Body of pancreas (tissue), 4 donors: Measurements from ENCODE around the gene FIGLA. TPM values are rescaled to one million over a fixed set of nuclear protein-coding genes. Genes with fewer than 3 reads are reported as not detected.

Source experiments
- ATAC-seq: fragments of 150-250 bp; one replicate; pipeline ENCODE4 v1.9.1; 2016
- DNase-seq, 4 donors: peaks; one replicate each; pipeline ENCODE4 v3.0.0-alpha.2; 2019
- H3K27ac ChIP-seq, 4 donors: fragments of 200-600 bp; sonication (generic); 1 replicate in 3 of 4; 2 replicates in 1 of 4; pipeline versions ENCODE4 v1.5.1 to v1.6.1; 2016 to 2019; ENCODE audit warnings: mild to moderate bottlenecking in 1 of 4, mixed read lengths in 1 of 4, moderate library complexity in 1 of 4
- H3K27me3 ChIP-seq, 2 donors: fragments of 200-600 bp; sonication (generic); one replicate each; pipeline ENCODE4 v1.6.0; 2016; ENCODE audit warnings: mild to moderate bottlenecking in 1 of 2
- H3K36me3 ChIP-seq, 2 donors: fragments of 200-600 bp; sonication (generic); replicated peaks in 1 of 2; 2 replicates each; pipeline ENCODE4 v1.5.1; 2016; ENCODE audit warnings: low read depth in 2 of 2; ENCODE audit not compliant: insufficient read depth in 1 of 2
- H3K4me1 ChIP-seq: fragments of 200-600 bp; sonication (generic); one replicate; pipeline ENCODE4 v1.6.0; 2016
- H3K4me3 ChIP-seq, 2 donors: fragments of 200-600 bp; sonication (generic); 1 replicate in 1 of 2; 2 replicates in 1 of 2; pipeline ENCODE4 v1.5.1; 2016 to 2019
- H3K9me3 ChIP-seq, 3 donors: fragments of 200-600 bp; sonication (generic); 1 replicate in 2 of 3; 2 replicates in 1 of 3; pipeline ENCODE4 v1.5.1; 2016
- POLR2A ChIP-seq, 3 donors: fragments of 450-650 bp; IDR thresholded peaks; one replicate each; pipeline ENCODE4 v1.6.1; 2016; ENCODE audit warnings: antibody characterized with exemption in 3 of 3, mild to moderate bottlenecking in 2 of 3
- WGBS, 2 donors: methylation state at CpG; one replicate each; pipeline ENCODE4 v1.1.5; 2017; 5-methylcytosine and 5-hydroxymethylcytosine counted together
- intact Hi-C: fragments of 100-400 bp; cut with DNase I; formaldehyde crosslinking; loops from one replicate; pipeline ENCODE4 v1.15.1; 2023
- total RNA-seq, 2 donors: library from RNA; depleted of rRNA; stranded (reverse); fragments of >200 nt; gene quantifications; one replicate each; pipeline ENCODE4 v1.1.0, GENCODE V29; 2016
- TF ChIP-seq, protein P1 (sequence below), 7 experiments: fragments of 450-650 bp in 4 of 7; fragments of 200-600 bp in 3 of 7; sonication (generic) in 3 of 7; IDR thresholded peaks; one replicate each; pipeline ENCODE4 v1.5.1; 2016 to 2019; ENCODE audit warnings: antibody characterized with exemption in 7 of 7

Gene FIGLA
- total RNA-seq, 2 donors from 2014 or later = not detected

DNA sequence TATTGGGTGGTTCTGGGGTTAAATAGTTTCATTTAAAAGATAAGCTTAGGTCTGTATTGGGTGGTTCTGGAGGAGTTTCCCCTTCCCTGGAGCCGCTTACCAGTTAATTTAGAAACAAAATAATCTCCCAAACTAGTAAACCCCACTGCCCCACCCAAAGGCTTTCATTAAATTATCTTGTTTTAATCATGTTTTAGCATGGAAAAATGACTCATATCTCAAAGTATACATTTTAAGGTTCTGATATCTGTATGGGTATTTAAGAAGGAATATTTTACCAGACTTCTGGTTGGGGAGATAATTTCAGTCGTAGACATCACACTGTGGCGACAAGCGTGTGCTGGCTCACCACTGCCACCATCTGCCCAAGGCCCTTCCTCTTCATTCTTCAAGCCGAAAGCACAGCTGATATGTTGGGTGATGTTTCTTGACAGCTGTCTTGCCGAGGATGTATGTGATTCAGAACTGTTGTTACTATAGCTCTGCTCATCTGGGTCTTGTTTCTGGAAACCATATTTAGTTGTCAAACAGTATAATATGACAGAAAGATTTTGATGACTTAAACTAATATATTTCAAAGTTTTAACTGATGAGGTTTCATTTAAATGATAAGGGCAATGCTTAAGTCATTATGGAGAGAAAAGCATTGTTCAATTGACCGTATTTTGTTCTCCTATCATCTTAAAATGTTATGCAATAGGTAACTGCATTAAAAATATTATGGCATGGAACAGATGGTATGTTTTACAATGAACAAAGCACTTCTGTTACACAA is 5.1 kb downstream of the FIGLA start:
- ATAC-seq (no peak), DNase-seq (peak in 1 of 4 donors; percentile 27)
- intact Hi-C loops = no loop called here
- H3K9me3 ChIP-seq = no peaks in the 10 kb centered on the region
- H3K27ac ChIP-seq = no peak overlapping the region
- WGBS, 2 donors = 10 to 19% methylated on average over 7 of the region's 7 CpGs
- H3K4me3 ChIP-seq = no peak overlapping the region
- peaks cover 0 to 5% of the 10 kb centered on the region in 2 donors for H3K27me3 ChIP-seq
- H3K4me1 ChIP-seq = peaks cover 10% of the 10 kb centered on the region
- no peaks in the 10 kb centered on the region for H3K36me3 ChIP-seq
- TF ChIP-seq, protein P1, sequence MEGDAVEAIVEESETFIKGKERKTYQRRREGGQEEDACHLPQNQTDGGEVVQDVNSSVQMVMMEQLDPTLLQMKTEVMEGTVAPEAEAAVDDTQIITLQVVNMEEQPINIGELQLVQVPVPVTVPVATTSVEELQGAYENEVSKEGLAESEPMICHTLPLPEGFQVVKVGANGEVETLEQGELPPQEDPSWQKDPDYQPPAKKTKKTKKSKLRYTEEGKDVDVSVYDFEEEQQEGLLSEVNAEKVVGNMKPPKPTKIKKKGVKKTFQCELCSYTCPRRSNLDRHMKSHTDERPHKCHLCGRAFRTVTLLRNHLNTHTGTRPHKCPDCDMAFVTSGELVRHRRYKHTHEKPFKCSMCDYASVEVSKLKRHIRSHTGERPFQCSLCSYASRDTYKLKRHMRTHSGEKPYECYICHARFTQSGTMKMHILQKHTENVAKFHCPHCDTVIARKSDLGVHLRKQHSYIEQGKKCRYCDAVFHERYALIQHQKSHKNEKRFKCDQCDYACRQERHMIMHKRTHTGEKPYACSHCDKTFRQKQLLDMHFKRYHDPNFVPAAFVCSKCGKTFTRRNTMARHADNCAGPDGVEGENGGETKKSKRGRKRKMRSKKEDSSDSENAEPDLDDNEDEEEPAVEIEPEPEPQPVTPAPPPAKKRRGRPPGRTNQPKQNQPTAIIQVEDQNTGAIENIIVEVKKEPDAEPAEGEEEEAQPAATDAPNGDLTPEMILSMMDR (IDR thresholded peaks at IDR 0.05) = peak in 4 of 7 experiments; percentile 10 to 24 (median 12)
- no peak for TF ChIP-seq POLR2A (IDR thresholded peaks at IDR 0.05)

DNA sequence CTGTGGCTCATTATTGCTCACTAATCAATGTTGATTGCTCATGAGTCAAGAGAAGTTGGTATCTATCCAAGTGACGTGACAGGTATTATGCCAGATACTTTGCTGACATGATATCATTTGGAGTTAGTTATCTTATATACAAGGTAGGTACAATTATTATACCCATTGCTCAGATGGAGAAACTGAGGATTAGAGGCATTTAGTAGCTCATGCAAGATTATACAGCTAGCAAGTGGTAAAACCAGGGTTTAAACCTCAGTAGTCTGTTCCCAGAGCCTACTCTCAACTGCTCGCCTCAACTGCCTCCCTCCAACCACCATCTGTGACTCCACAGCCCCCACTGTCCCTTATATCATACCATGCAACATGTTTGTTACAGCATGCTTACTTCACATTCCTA is 6.1 kb downstream of the FIGLA start:
- TF ChIP-seq, protein P1 (IDR thresholded peaks at IDR 0.05) = no peak
- 60 to 67% methylated on average over 2 of the region's 2 CpGs for WGBS, 2 donors
- H3K4me3 ChIP-seq = no peak overlapping the region
- DNase-seq (no peak), ATAC-seq (no peak)
- no peaks in the 10 kb centered on the region for H3K27me3 ChIP-seq
- H3K27ac ChIP-seq = no peak overlapping the region
- no peaks in the 10 kb centered on the region for H3K36me3 ChIP-seq
- no peaks in the 10 kb centered on the region for H3K4me1 ChIP-seq
- no peaks in the 10 kb centered on the region for H3K9me3 ChIP-seq
- intact Hi-C loops = no loop called here

DNA sequence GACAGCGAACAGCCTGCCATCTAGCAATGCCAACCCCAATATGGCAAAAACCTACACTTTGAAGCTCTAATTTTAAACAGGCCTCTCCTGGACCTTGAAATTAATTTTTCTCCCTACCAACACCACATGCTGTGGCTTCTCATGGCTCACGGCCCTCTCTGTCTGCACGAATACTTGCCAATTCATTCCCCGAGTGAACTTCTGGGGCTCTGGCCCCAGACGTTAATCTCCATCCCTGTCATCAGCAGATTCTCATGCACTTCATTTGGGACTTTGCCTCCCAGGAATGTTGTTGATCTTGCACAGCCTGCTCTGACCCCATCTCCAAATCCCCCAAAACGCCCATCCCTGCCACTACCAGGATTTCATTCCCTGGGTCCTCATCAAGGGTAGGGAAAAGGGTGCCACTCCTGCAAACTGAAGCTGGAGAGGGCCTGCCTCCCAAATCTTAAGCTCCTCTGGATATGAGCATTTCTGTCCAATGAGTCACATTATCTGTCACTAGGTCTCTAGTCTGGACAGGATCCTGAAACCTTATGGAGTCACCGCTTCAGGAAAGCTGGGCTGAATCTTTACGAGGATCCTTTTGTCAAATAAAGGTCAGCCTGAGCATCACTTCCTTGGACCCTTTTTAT is 10.4 kb downstream of the FIGLA start:
- TF ChIP-seq, protein P1 (IDR thresholded peaks at IDR 0.05) = no peak
- TF ChIP-seq POLR2A (IDR thresholded peaks at IDR 0.05) = no peak
- DNase-seq (no peak), ATAC-seq (no peak)
- Histone ChIP-seq H3K27me3 (no peaks in the 10 kb centered on the region), H3K4me3 (no peak overlapping the region), H3K9me3 (no peaks in the 10 kb centered on the region), H3K4me1 (no peaks in the 10 kb centered on the region), H3K27ac (no peak overlapping the region), H3K36me3 (no peaks in the 10 kb centered on the region)
- intact Hi-C loops = no loop called here
- WGBS, 2 donors = 71 to 79% methylated on average over 8 of the region's 8 CpGs

DNA sequence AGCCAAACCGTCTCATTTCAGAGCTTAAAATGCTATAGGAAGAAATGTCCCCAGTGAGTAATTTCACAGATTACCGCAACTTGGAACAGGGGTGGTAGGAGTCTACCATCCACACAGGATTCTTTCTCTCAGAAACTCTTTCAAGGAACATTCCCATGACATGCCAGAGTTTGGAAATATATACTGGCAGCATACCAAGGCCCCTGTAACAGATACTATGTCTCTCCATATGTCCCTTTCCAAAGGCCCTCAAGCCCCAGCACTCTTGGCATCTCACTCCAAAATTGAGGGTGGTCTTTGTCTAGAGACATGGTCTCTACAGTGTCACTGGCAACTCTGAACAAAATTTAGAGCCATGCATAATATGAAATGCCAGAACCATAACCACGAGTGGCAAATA is 11.0 kb downstream of the FIGLA start:
- ATAC-seq (no peak), DNase-seq (no peak)
- Histone ChIP-seq H3K27ac (no peak overlapping the region), H3K36me3 (no peaks in the 10 kb centered on the region), H3K9me3 (no peaks in the 10 kb centered on the region), H3K4me1 (no peaks in the 10 kb centered on the region), H3K4me3 (no peak overlapping the region), H3K27me3 (no peaks in the 10 kb centered on the region)
- WGBS, 2 donors = 59 to 76% methylated on average over 3 of the region's 3 CpGs
- TF ChIP-seq POLR2A (IDR thresholded peaks at IDR 0.05) = no peak
- TF ChIP-seq, protein P1 (IDR thresholded peaks at IDR 0.05) = no peak
- intact Hi-C loops = no loop called here
